Esophagus squamous epithelium (tissue), 5 donors: ENCODE data around the gene ABCC9. TPM values are rescaled to one million over a fixed set of nuclear protein-coding genes. Genes with fewer than 3 reads are reported as not detected.

Source experiments
- DNase-seq: peaks from one replicate; lab custom pipeline; 2025; lab: John Stamatoyannopoulos, UW
- H3K27ac ChIP-seq, 4 donors: fragments of 200-600 bp; sonication (generic); one replicate each; pipeline ENCODE4 v1.5.1; 2016 to 2019; ENCODE audit warnings: mild to moderate bottlenecking in 1 of 4
- H3K27me3 ChIP-seq, 4 donors: fragments of 200-600 bp; sonication (generic); 1 replicate in 3 of 4; 2 replicates in 1 of 4; pipeline versions ENCODE4 v1.5.1 to v1.6.0; 2017 to 2021; ENCODE audit warnings: antibody characterized with exemption in 1 of 4
- H3K36me3 ChIP-seq, 3 donors: fragments of 200-600 bp; sonication (generic); one replicate each; pipeline ENCODE4 v1.5.1; 2016 to 2019
- H3K4me1 ChIP-seq, 3 donors: fragments of 200-600 bp; sonication (generic); one replicate each; pipeline ENCODE4 v1.5.1; 2017 to 2019
- H3K4me3 ChIP-seq, 4 donors: fragments of 200-600 bp; sonication (generic); 1 replicate in 3 of 4; 2 replicates in 1 of 4; pipeline ENCODE4 v1.5.1; 2016 to 2019; ENCODE audit warnings: mild to moderate bottlenecking in 2 of 4, moderate library complexity in 1 of 4
- H3K9me3 ChIP-seq, 3 donors: fragments of 200-600 bp; sonication (generic); one replicate each; pipeline ENCODE4 v1.5.1; 2016 to 2019
- CTCF ChIP-seq, 6 experiments: fragments of 450-650 bp in 4 of 6; fragments of 200-600 bp in 2 of 6; sonication (generic) in 2 of 6; IDR thresholded peaks; one replicate each; pipeline ENCODE4 v1.5.1; 2016 to 2019; ENCODE audit warnings: antibody characterized with exemption in 6 of 6, mild to moderate bottlenecking in 4 of 6, moderate library complexity in 4 of 6
- POLR2A ChIP-seq, 4 donors: fragments of 450-650 bp; IDR thresholded peaks; one replicate each; pipeline ENCODE4 v1.6.1; 2017; ENCODE audit warnings: antibody characterized with exemption in 4 of 4, mild to moderate bottlenecking in 4 of 4, moderate library complexity in 3 of 4
- WGBS, 2 donors: methylation state at CpG; one replicate each; pipeline ENCODE4 v1.1.5; 2018; 5-methylcytosine and 5-hydroxymethylcytosine counted together
- intact Hi-C: fragments of 100-400 bp; cut with DNase I; formaldehyde crosslinking; loops from one replicate; pipeline ENCODE4 v1.15.0; 2022
- total RNA-seq, 4 donors: library from RNA; depleted of rRNA; stranded (reverse); fragments of >200 nt; gene quantifications; one replicate each; pipeline ENCODE4 v1.1.0, GENCODE V29; 2016
- donor health status: DM: yes; HTN: yes; CAD: no.

ABCC9 gene
- total RNA-seq, 4 donors from 2014 or later = 0.68 to 11.6 (median 6.0) TPM

GRCh38 chr12:21775133-21775820, 165.9 kb downstream of the ABCC9 start:
- 32 to 42% methylated on average over 14 of the region's 14 CpGs for WGBS, 2 donors
- H3K4me1 ChIP-seq = peaks cover 0 to 17% (median 7%) of the 10 kb centered on the region in 3 donors
- DNase-seq = no peak
- TF ChIP-seq CTCF (IDR thresholded peaks at IDR 0.05) (no peak), POLR2A (IDR thresholded peaks at IDR 0.05) (no peak)
- no peaks in the 10 kb centered on the region for H3K36me3 ChIP-seq
- peak overlapping the region; percentile 24 to 73 (median 50) for H3K4me3 ChIP-seq
- peaks cover 0 to 32% (median 0%) of the 10 kb centered on the region in 4 donors for H3K27me3 ChIP-seq
- H3K9me3 ChIP-seq = no peaks in the 10 kb centered on the region
- peak overlapping the region; percentile 63 to 89 (median 83) for H3K27ac ChIP-seq
- intact Hi-C loops = no loop called here

- peaks cover 0 to 32% (median 0%) of the 10 kb centered on the region in 4 donors for H3K27me3 ChIP-seq
- H3K4me3 ChIP-seq = peak within 1 kb of the TSS; percentile 24 to 73 (median 50)
- no peak for DNase-seq
- H3K4me1 ChIP-seq = peaks cover 0 to 17% (median 7%) of the 10 kb centered on the region in 3 donors
- WGBS, 2 donors = 3 to 5% methylated on average over 14 to 15 of the region's 49 CpGs
- no peaks in the 10 kb centered on the region for H3K9me3 ChIP-seq
- H3K27ac ChIP-seq = peak within 1 kb of the TSS; percentile 63 to 89 (median 83)
- intact Hi-C loops = no loop called here
- no peak for TF ChIP-seq CTCF (IDR thresholded peaks at IDR 0.05)
- peak in 1 of 4 donors; percentile 4 for TF ChIP-seq POLR2A (IDR thresholded peaks at IDR 0.05)
- H3K36me3 ChIP-seq = no peaks in the 10 kb centered on the region
Measured at GRCh38 chr12:21774358-21775132, 166.7 kb downstream of the ABCC9 start, which contains the start of gene KCNJ8. TSS of gene KCNJ8 (minus strand) at chr12:21774706. CDS start at chr12:21773616, 1,090 bp downstream.

- TF ChIP-seq POLR2A (IDR thresholded peaks at IDR 0.05) = no peak
- TF ChIP-seq CTCF (IDR thresholded peaks at IDR 0.05) = no peak
- intact Hi-C loops = no loop called here
- H3K9me3 ChIP-seq = no peaks in the 10 kb centered on the region
- peak overlapping the region; percentile 24 to 73 (median 50) for H3K4me3 ChIP-seq
- H3K4me1 ChIP-seq = peaks cover 0 to 17% (median 7%) of the 10 kb centered on the region in 3 donors
- 19 to 26% methylated on average over 10 of the region's 10 CpGs for WGBS, 2 donors
- no peaks in the 10 kb centered on the region for H3K36me3 ChIP-seq
- no peak for DNase-seq
- peaks cover 0 to 32% (median 0%) of the 10 kb centered on the region in 4 donors for H3K27me3 ChIP-seq
- H3K27ac ChIP-seq = peak overlapping the region in 3 of 4 donors; percentile 81 to 85 (median 81)
Measured at GRCh38 chr12:21773806-21774205, 167.4 kb downstream of the ABCC9 start.

GRCh38 chr12:21773263-21773741, 167.9 kb downstream of the ABCC9 start:
- Histone ChIP-seq H3K36me3 (no peaks in the 10 kb centered on the region), H3K4me1 (peaks cover 0 to 17% (median 7%) of the 10 kb centered on the region in 3 donors)
- TF ChIP-seq CTCF (IDR thresholded peaks at IDR 0.05) = peak in 1 of 6 experiments; percentile 19
- no peak for TF ChIP-seq POLR2A (IDR thresholded peaks at IDR 0.05)

More at GRCh38 chr12:21773263-21773741, 167.9 kb downstream of the ABCC9 start:
- H3K9me3 ChIP-seq = no peaks in the 10 kb centered on the region
- 39 to 40% methylated on average over 23 of the region's 23 CpGs for WGBS, 2 donors
- H3K4me3 ChIP-seq = peak overlapping the region; percentile 24 to 73 (median 50)
- no peak for DNase-seq
- H3K27me3 ChIP-seq = peaks cover 0 to 32% (median 0%) of the 10 kb centered on the region in 4 donors
- peak overlapping the region in 3 of 4 donors; percentile 81 to 85 (median 81) for H3K27ac ChIP-seq
- intact Hi-C loops = no loop called here
